Measurements from ENCODE around the gene BDH2.

BDH2 gene

GRCh38 chr4:103098341-103098740, 1.3 kb downstream of the BDH2 start:
- TF ChIP-seq, protein P1, sequence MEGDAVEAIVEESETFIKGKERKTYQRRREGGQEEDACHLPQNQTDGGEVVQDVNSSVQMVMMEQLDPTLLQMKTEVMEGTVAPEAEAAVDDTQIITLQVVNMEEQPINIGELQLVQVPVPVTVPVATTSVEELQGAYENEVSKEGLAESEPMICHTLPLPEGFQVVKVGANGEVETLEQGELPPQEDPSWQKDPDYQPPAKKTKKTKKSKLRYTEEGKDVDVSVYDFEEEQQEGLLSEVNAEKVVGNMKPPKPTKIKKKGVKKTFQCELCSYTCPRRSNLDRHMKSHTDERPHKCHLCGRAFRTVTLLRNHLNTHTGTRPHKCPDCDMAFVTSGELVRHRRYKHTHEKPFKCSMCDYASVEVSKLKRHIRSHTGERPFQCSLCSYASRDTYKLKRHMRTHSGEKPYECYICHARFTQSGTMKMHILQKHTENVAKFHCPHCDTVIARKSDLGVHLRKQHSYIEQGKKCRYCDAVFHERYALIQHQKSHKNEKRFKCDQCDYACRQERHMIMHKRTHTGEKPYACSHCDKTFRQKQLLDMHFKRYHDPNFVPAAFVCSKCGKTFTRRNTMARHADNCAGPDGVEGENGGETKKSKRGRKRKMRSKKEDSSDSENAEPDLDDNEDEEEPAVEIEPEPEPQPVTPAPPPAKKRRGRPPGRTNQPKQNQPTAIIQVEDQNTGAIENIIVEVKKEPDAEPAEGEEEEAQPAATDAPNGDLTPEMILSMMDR (IDR thresholded peaks at IDR 0.05; ENCODE audit: low read depth, low read length): no peak

GRCh38 chr4:103097112-103097511, 2.5 kb downstream of the BDH2 start:
- DNase-seq (ENCODE audit: extremely low read depth, low read depth): no peak
- TF ChIP-seq, protein P1 (IDR thresholded peaks at IDR 0.05; ENCODE audit: low read depth, low read length): no peak

More at GRCh38 chr4:103098341-103098740, 1.3 kb downstream of the BDH2 start:
- no peak for DNase-seq (ENCODE audit: extremely low read depth, low read depth)

DNA sequence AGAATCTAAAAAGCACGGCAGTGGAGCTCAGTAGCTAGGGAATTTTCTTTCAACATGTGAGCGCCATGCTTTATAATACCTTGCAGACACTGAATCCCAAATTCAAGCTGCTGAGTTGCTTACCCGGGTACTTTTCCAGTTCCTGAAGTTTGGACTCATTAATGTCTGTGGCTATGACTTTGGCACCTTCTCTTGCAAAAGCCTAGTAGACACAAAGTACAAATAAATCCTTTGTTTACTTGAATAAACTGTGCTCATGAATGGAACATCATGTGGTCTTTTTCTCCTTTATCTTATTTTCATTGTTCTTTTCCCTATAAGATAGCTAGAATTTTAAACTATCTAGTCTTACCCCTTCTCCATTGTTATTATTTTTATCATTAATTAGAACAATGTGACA, 4.6 kb downstream of the BDH2 start:
- TF ChIP-seq, protein P1 (IDR thresholded peaks at IDR 0.05; ENCODE audit: low read depth, low read length): no peak
- no peak for DNase-seq (ENCODE audit: extremely low read depth, low read depth)

GRCh38 chr4:103092245-103092644, 7.4 kb downstream of the BDH2 start:
- no peak for DNase-seq (ENCODE audit: extremely low read depth, low read depth)
- TF ChIP-seq, protein P1 (IDR thresholded peaks at IDR 0.05; ENCODE audit: low read depth, low read length): no peak

DNA sequence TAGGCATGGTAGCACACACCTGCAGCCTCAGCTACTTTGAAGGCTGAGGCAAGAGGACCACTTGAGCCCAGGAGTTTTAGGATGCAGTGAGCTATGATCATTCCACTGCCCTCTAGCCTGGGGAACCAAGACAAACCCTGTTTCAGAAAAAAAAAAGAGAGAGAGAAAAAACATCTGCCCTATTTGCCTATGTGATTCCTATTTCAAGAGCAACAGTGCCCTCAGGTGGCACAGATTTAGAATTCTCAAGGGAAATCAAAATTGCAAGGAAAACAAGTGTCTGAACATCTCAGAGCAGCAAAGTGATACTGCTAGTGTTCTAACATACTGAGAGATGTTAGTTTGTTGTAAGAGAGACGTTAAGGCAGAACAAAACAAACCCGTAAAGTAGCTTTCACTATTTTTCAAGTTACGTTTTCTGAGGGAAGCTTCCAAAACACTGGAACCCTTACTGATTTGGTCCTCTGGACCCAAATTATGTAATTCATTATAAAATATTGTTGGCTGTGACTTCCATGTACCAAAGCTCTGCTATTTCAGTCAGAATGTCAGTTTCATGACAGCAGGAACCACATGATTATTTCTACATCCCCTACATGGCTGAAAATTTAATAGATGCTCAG, 7.9 kb downstream of the BDH2 start:
- DNase-seq (ENCODE audit: extremely low read depth, low read depth): peak; percentile 45
- TF ChIP-seq, protein P1 (IDR thresholded peaks at IDR 0.05; ENCODE audit: low read depth, low read length): peak; percentile 58

DNA sequence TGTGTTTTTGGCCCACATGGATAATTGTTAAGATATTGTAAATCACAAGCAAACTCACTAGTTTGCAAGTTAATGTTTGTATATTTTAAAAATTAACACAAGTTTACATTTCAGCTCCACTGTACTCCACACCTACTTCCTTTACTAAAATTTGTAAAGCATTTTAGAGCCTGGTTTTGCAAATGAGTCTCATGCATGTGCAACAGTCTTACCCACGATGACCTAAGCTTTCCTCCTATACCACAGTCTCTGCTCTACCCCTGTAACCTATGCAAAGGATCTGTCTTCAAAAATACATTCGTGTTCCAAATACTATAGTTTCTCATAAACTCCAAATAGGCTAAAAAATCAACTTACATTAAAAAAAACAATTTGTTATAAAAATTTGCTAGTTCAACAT, 10.2 kb downstream of the BDH2 start:
- DNase-seq (ENCODE audit: extremely low read depth, low read depth): no peak

DNA sequence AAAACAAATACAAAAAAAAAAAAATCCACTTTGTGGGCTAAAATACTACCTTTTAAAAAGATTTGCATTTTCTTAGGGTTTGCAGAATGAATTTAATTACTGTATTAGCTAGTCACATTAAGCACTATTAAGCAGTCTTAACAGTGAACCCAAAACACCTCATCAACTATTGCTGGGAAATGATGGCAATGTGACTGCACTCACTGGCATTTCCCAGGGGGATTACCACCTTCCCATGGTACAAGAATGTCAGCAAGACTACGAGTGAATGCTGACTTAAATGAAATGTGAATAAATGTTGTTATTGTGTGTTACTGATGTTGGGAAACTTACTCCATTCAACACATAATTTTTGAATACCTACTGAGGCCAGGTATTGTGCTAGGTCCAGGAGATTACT, 13.1 kb downstream of the BDH2 start:
- no peak for DNase-seq (ENCODE audit: extremely low read depth, low read depth)
- TF ChIP-seq, protein P1 (IDR thresholded peaks at IDR 0.05; ENCODE audit: low read depth, low read length): no peak

More for the DNA sequence above, 10.2 kb downstream of the BDH2 start:
- TF ChIP-seq, protein P1 (IDR thresholded peaks at IDR 0.05; ENCODE audit: low read depth, low read length): no peak
